ENCODE measurements around the gene IL19. TPM values are rescaled to one million over a fixed set of nuclear protein-coding genes. Genes with fewer than 3 reads are reported as not detected.
"Not testable (repeated sequence)": the region's sequence is repeated elsewhere in the genome, so short reads cannot be mapped to it uniquely, and the experiment has no call there.

The IL19 gene
- polyA plus RNA-seq, 3 donors = 0.62 to 1.2 (median 0.83) TPM

DNA sequence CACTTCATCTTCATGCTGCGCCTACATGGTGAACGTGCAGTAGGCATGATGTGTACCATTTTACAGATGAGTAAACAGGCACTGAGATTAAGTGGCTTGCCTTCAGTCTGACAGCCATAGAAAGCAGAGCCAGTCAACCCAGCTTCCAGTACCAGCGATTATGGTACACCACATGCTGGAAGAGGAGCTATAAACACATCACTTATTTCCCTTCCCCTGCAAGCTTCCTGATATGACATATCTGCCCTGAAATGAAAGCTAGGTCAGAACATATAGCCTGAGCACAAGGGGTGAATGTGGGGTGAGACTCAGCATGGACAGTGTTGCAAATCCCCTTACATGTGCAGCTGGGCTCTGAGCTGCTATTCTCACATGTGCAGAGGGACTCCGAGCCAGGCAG, 61.1 kb downstream of the IL19 start:
- DNase-seq = no peak

DNA sequence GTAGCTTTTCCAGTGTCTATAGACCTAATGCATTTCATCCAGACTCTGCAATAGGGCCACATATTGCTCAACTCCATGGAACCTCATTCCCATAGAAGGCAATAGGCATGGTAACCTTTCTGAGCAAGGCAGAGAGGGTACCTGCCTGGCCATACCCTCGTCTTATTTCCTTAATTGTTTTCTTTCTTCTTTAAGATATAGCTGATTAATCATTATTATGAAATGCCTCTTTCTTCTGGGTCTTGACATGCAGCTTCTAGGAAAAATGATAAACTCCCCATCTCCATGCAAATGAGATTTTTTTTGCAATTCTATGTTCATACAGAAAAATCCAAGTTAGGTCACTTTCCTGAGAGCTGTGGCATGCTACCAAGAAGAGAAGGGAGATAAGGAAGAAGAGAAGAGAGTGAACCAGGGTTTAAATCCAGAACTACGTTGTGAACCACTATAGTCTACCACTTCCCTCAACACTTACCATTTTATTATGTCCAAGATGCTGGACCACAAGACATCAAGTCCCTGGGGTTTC, 61.8 kb downstream of the IL19 start:
- DNase-seq = no peak

DNA sequence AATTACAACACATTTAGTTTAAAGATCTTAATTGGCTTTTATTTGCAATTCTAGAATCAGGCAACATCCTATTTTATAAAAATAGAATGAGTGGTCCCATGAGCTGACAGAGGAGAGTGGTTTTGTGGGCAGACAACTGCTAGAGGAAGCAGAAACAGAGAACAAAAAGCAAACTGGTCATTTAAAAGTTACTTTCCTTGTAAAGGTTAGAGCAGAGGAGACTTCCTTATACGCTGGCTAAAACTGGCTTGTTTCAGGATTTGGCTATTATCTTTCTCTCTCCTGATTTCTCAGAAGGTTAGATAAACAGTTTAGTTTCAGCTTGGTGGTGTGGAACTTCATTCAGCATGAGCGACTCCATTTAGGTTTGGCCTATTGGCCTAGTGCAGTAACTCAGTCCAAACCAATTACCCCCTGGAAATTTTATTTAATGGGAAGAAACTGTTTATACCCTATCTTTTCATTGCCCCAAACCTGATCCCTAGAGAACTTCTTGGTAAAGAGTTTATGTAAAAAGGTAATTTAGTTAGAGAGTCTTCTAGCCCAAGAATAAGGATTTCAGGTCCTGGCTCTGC, 62.6 kb downstream of the IL19 start:
- DNase-seq = peak; percentile 35

- DNase-seq = no peak
These were observed 63.2 kb downstream of the IL19 start for GRCh38 chr1:206833801-206834200.

DNA sequence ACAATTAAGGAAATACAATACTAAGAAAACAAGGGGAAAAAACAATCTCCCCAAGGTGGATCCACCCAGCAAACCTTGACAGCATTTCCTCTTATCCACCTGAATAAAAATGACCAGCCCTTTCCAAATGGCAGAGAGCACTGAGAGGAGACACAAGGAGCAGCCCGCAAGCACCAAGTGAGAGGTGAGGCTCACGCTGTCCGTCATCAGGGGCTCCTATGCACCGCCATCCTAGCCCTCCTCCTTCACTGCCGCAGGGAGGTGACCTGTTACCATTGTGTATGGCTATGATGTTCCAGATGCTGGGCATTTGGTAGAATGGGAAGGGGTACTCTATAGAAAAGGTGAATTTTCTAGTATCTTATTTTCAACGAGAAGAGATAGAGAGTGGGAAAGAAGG, 63.6 kb downstream of the IL19 start:
- no peak for DNase-seq

GRCh38 chr1:206834711-206835110, 64.1 kb downstream of the IL19 start:
- no peak for DNase-seq

DNA sequence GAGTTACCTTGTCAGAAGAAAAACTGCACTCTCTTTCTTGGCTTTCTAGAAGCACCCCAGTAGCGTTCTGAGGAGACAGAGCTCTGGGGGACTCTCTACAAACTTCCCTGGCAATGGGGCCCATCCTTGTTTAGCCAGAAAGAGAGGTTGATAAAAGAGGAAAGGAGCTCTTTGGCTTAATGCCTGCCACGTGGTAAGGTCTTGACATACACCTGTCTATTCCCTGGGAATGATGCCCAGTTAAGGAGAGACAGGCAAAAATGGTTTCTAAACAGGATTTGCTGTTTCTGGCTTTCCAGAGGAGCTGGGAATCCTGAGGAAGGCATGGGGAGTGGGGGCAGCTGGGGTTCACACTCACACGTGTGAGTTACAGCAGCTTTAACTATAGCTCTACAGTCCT, 64.6 kb downstream of the IL19 start:
- DNase-seq = no peak

- DNase-seq = no peak
These were observed 65.5 kb downstream of the IL19 start for GRCh38 chr1:206836111-206836510.

- DNase-seq = no peak
These were observed 68.5 kb downstream of the IL19 start for GRCh38 chr1:206839006-206839560.

- no peak for DNase-seq
These were observed 69.3 kb downstream of the IL19 start for GRCh38 chr1:206839857-206840256.

DNA sequence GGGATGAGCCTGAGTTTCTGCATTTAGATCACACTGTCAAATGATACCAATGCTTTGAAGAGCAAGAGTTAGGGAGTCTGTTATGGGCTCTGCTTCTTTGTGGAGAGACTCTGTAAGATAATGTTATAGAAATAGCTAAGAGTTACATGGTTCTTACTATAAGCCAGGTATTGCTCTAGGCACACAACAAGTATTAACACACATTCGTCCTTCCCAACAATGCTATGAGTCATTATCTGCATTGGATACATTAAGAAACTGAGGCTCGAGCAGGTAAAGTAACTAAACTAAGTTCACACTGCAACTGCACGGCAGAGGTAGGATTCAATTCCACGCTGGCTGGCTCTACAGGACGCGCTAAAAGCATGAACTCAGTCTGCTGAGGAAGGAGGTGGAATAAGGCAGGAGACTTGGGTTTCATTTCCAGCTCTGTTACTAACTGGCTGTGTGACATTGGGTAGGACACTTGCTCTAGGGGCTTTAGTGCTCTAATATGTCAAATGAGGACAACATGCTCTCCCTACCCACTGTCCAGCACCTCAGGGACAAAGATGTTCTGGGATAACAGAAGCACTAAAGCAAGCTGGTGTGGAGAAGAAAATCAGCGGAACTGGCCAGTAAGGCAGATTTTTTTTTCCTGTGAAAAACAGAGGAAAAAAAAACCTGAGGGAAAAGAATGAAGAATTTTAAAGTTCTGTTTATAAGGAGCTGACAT, 71.2 kb downstream of the IL19 start:
- no peak for DNase-seq

DNA sequence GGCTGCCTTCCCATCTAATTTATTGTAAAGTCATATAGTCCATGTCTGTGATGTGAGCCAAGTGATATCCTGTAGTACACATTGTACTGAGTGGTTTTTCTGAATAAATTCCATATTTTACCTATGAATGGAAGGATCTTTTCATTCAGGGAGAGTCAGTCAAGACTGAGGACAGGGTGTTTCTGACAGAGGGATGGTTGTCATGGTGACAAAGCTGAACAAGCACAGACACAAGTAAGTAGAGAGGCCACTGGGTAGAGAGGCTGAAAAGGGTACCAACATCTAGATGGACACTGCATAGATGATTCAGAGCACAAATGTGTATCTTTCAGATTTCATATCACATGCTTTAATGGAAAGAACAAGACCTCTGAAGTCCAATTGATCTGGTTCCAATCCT, 72.3 kb downstream of the IL19 start:
- no peak for DNase-seq

- DNase-seq = no peak
These were observed 73.1 kb downstream of the IL19 start for GRCh38 chr1:206843626-206844025.

- DNase-seq = no peak
These were observed 75.9 kb downstream of the IL19 start for GRCh38 chr1:206846487-206846886.

GRCh38 chr1:206847337-206847834, 76.8 kb downstream of the IL19 start:
- DNase-seq = no peak

- DNase-seq = no peak
These were observed 77.4 kb downstream of the IL19 start for GRCh38 chr1:206847946-206848345.

DNA sequence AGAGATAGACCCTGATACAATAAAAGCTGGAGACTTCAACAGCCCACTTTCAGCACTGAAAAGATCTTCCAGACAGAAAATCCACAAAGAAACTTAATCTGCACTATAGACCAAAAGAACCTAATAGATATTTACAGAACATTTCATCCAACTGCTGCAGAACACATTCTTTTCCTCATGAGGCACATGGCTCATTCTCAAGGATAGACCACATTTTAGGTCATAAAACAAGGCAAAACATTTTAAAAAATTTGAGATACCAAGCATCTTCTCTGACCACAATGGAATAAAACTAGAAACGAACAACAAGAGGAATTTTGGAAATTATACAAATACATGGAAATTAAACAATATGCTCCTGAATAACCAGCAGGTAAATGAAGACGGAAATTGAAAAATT, 79.8 kb downstream of the IL19 start:
- no peak for DNase-seq

GRCh38 chr1:206851341-206852010, 80.9 kb downstream of the IL19 start:
- DNase-seq = no peak

DNA sequence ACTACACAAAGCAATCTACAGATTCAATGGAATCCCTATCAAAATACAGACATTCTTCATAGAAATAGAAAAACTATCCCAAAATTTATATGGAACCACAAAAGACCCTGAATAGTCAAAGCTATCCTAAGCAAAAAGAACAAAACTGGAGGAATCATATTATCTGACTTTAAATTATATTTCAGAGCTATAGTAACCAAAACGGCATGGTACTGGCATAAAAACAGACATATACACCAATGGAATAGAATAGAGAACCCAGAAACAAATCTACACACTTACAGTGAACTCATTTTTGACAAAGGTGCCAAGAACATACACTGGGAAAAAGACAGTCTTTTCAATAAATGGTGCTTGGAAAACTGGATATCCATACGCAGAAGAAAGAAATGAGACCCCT, 82.1 kb downstream of the IL19 start:
- not testable (repeated sequence) for DNase-seq

DNA sequence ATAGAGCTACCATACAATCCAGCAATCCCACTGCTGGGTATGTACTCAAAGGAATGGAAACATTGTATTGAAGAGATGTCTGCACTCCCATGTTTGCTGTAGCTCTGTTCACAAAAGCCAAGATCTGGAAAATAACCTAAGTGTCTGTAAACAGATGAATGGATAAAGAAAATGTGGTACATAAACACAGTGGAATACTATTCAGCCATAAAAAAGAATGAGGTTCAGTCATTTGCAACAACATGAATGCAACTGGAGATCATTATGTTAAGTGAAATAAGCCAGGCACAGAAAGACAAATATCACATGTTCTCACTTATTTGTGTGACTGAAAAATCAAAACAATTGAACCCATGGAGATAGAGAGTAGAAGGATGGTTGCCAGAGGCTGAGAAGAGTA, 83.1 kb downstream of the IL19 start:
- DNase-seq = not testable (repeated sequence)

DNA sequence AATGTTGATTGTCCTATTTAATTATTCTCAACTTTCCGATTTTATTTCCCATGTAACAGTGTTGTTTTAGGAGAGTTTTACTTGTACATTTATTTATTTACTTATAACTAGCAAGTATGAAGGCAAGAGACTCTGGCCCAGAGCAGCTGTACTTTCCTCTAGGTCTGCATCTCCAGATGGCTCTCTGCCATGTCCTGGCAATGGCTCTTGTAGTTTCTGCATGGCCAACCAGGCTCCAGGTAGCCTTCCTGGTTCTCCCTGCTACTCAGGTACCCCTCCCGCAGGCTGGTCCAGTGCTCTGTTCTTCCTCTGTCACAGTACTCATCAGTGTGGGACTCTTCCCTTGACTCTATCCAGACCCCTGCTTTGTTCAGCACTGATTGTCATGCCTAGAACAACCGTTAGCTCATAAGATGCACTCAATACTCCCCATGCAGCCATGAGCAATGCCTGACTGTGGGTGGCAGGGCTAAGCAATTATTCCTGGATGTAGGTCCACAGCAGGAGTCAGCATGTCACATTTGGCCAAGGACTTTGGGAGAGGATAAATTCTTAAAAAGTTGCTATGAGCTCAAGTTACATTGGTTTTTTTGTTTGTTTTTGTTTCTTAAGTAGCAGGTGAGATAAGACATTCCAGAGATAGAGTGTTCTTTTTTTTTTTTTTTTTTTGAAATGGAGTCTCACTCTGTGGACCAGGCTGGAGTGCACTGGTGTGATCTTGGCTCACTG, 84.0 kb downstream of the IL19 start:
- DNase-seq = no peak

DNA sequence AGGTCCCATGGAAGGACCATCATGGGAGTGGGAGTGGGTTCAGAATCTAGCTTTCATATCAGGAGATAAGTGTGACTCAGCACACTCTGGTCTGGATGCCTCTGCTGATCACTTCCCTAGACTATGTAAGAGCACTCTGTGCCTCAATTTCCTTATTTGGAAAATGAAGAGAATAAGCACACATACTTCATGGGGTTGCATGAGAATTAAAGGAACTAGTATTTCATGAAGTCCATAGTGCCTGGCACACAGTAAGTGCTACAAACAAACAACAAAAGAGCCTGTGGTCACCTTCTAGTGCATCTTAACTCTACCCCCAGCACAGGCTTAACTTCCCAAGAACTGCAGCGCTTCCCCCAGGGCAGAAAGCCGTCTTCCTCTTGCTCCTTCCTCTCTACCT, 85.3 kb downstream of the IL19 start:
- DNase-seq = no peak

All from renal pelvis (tissue), 4 donors.